MM.1S (cell line): ENCODE measurements around the gene VAT1.

Experiments used
- EZH2 ChIP-seq: fragments of 300-600 bp; sonication (generic); optimal IDR thresholded peaks from 2 replicates; pipeline ENCODE3; 2017; ENCODE audit warnings: low read depth, mild to moderate bottlenecking, antibody characterized with exemption, low read length, mixed read lengths
- EZH2phosphoT487 ChIP-seq: fragments of 300-600 bp; sonication (generic); IDR thresholded peaks from 2 replicates; pipeline ENCODE4 v1.6.1; 2018; ENCODE audit warnings: antibody characterized with exemption, low read length
- TF ChIP-seq, protein P1 (sequence below): fragments of 300-600 bp; sonication (generic); IDR thresholded peaks from 2 replicates; pipeline ENCODE4 v1.5.1; 2016; ENCODE audit warnings: antibody characterized with exemption, low read length, mixed read lengths

- TF ChIP-seq, protein P1, sequence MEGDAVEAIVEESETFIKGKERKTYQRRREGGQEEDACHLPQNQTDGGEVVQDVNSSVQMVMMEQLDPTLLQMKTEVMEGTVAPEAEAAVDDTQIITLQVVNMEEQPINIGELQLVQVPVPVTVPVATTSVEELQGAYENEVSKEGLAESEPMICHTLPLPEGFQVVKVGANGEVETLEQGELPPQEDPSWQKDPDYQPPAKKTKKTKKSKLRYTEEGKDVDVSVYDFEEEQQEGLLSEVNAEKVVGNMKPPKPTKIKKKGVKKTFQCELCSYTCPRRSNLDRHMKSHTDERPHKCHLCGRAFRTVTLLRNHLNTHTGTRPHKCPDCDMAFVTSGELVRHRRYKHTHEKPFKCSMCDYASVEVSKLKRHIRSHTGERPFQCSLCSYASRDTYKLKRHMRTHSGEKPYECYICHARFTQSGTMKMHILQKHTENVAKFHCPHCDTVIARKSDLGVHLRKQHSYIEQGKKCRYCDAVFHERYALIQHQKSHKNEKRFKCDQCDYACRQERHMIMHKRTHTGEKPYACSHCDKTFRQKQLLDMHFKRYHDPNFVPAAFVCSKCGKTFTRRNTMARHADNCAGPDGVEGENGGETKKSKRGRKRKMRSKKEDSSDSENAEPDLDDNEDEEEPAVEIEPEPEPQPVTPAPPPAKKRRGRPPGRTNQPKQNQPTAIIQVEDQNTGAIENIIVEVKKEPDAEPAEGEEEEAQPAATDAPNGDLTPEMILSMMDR, result no peak
- TF ChIP-seq EZH2, result no peak
- TF ChIP-seq EZH2phosphoT487, result no peak
Measured at GRCh38 chr17:42969001-42969581, 53.1 kb downstream of the VAT1 start.
